C4-2B (cell line): Measurements from ENCODE around the gene LARGE1.

Experiments used
- H3K27ac ChIP-seq: fragments of 450-650 bp; 2 replicates; pipeline ENCODE4 v1.5.1; 2017
- ZFX ChIP-seq: fragments of 450-650 bp; IDR thresholded peaks from 2 replicates; pipeline ENCODE4 v1.6.1; 2017
- TF ChIP-seq, protein P1 (sequence below): fragments of 450-650 bp; conservative IDR thresholded peaks from 2 replicates; pipeline ENCODE4 v1.5.1; 2017; ENCODE audit warnings: mild to moderate bottlenecking

Gene LARGE1

DNA sequence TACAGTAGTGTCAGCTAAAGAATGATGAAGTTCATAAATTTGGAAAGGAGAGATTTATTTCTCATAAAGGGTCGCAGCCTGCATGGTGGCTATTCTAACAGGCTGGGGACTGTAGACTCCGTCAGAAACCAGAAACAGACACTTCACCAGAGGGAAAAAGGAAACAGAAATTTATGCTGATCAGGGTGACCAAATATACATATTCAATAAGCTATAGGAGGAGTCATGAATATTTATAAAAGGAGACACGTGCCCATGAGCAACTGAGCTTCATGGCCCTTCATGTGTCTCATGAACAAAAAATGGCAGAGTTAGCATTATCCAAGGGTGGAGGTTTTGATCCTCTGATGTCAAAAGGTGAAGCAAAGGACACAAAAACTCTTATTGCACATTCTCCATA lies 392.1 kb downstream of the LARGE1 start:
- no peak overlapping the region for H3K27ac ChIP-seq
- no peak for TF ChIP-seq ZFX
- TF ChIP-seq, protein P1, sequence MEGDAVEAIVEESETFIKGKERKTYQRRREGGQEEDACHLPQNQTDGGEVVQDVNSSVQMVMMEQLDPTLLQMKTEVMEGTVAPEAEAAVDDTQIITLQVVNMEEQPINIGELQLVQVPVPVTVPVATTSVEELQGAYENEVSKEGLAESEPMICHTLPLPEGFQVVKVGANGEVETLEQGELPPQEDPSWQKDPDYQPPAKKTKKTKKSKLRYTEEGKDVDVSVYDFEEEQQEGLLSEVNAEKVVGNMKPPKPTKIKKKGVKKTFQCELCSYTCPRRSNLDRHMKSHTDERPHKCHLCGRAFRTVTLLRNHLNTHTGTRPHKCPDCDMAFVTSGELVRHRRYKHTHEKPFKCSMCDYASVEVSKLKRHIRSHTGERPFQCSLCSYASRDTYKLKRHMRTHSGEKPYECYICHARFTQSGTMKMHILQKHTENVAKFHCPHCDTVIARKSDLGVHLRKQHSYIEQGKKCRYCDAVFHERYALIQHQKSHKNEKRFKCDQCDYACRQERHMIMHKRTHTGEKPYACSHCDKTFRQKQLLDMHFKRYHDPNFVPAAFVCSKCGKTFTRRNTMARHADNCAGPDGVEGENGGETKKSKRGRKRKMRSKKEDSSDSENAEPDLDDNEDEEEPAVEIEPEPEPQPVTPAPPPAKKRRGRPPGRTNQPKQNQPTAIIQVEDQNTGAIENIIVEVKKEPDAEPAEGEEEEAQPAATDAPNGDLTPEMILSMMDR, result no peak

DNA sequence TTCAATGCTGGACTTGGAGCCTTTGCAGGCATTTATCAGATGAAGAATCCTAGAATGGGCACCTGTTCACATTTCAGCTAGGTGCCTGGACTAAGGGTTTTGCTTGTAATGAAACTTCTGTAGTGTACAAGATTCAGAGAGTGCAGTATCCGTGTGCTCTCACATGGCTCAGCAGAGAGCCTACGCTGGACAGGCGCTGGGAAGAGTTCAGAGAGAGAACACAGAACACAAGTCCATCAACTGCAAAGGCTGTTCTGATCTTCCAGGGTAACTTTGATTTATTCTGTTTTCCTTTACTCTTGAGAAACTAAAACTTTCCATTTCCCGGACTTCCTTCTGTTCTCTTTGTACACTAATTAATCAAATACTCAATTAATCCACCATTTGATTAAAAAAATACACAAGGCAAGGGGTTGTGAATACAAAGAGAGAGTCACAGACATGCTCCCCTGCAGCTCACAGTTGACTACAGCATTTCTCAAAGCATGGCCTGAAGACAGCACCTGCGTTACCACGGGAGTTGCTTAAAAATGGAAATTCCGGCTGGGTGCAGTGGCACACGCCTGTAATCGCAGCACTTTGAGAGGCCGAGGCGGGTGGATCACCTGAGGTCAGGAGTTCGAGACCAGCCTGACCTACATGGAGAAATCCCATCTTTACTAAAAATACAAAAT lies 393.7 kb downstream of the LARGE1 start:
- no peak for TF ChIP-seq ZFX
- TF ChIP-seq, protein P1, result no peak
- H3K27ac ChIP-seq, result no peak overlapping the region

GRCh38 chr22:33524511-33525260 lies 395.6 kb downstream of the LARGE1 start:
- TF ChIP-seq ZFX, result no peak
- TF ChIP-seq, protein P1, result no peak
- no peak overlapping the region for H3K27ac ChIP-seq

GRCh38 chr22:33521879-33522665 lies 398.2 kb downstream of the LARGE1 start:
- H3K27ac ChIP-seq, result no peak overlapping the region
- TF ChIP-seq ZFX, result no peak
- TF ChIP-seq, protein P1, result no peak

GRCh38 chr22:33520904-33521780 lies 399.1 kb downstream of the LARGE1 start:
- TF ChIP-seq, protein P1, result no peak
- no peak for TF ChIP-seq ZFX

GRCh38 chr22:33519974-33520903 lies 400.0 kb downstream of the LARGE1 start:
- H3K27ac ChIP-seq, result no peak overlapping the region
- TF ChIP-seq ZFX, result no peak
- TF ChIP-seq, protein P1, result no peak

More at GRCh38 chr22:33520904-33521780, 399.1 kb downstream of the LARGE1 start:
- no peak overlapping the region for H3K27ac ChIP-seq
